GM12873 (cell line): ENCODE measurements around the gene AUNIP.

Source experiments
- TF ChIP-seq, protein P1 (sequence below): IDR thresholded peaks from 2 replicates; pipeline ENCODE4 v1.5.1; 2012; ENCODE audit warnings: low read depth, mild to moderate bottlenecking, moderate library complexity, low read length, control low read depth; ENCODE audit not compliant: insufficient read depth; ENCODE audit errors: missing control alignments

The AUNIP gene

DNA sequence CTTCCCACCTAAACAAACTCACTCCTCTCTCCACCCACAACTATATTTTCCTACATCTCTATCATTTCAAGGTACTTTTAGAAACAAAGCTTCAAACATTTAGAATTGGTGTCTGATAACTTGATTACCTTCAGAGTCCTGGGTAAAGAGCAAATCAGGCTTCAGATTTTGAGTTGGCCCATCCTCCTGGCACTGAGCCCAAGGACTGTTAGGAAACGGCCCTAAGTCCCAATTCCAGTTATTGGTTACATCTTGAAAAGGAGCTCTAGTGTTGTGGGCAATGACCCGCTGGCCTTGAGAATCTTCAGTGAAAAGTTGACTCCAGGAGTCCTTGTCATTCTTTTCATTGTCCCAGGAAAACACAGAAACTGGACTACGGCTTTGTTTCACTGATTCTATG lies 24.4 kb downstream of the AUNIP start:
- TF ChIP-seq, protein P1, sequence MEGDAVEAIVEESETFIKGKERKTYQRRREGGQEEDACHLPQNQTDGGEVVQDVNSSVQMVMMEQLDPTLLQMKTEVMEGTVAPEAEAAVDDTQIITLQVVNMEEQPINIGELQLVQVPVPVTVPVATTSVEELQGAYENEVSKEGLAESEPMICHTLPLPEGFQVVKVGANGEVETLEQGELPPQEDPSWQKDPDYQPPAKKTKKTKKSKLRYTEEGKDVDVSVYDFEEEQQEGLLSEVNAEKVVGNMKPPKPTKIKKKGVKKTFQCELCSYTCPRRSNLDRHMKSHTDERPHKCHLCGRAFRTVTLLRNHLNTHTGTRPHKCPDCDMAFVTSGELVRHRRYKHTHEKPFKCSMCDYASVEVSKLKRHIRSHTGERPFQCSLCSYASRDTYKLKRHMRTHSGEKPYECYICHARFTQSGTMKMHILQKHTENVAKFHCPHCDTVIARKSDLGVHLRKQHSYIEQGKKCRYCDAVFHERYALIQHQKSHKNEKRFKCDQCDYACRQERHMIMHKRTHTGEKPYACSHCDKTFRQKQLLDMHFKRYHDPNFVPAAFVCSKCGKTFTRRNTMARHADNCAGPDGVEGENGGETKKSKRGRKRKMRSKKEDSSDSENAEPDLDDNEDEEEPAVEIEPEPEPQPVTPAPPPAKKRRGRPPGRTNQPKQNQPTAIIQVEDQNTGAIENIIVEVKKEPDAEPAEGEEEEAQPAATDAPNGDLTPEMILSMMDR = no peak

DNA sequence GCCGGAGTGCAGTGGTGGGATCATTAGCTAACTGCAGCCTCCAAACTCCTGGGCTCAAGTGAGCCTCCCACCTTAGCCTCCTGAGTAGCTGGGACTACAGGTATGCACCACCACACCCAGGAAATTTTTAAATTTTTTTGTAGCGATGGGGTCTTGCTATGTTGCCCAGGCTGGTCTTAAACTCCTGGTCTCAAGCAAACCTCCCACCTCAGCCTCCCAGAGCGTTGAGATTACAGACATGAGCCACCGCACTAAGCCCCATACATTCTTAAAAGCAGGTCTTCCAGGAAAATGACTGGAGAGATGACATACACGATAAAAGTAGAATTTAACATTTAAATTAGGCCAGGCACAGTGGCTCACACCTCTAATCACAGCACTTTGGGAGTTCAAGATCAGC lies 26.1 kb downstream of the AUNIP start:
- TF ChIP-seq, protein P1 = no peak

DNA sequence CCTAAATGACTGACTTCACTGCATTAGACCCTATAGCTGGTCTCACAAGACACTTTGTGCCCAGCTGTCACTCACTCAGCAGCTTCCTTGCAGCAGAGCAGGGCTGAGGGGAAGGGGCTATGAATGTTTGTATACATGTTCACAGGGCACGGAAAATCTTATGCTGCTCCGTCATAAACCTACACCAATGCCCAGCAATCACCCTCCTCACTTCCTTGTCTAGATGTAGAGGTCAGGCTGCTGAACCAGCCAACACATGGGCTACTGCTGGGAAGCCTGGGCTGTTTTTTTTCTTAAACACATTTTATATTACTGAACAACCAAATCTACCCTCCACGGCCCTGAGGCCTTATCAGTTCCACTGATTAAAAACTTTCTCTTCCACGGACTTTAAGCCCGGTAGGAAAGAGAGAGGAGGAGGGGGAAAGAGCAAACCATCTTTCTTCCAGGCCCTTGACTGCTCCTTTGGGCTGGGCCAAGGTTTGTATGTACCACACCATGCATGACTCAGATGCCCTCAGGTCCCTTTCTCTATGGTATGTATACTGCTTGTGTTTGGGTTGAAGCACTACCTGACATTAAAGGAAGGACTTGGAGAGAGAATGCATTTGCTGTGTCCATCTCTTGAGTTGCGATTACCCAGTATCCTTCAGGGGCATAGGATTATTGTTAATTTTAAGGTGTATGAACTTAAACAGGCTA lies 26.8 kb downstream of the AUNIP start:
- TF ChIP-seq, protein P1 = no peak

DNA sequence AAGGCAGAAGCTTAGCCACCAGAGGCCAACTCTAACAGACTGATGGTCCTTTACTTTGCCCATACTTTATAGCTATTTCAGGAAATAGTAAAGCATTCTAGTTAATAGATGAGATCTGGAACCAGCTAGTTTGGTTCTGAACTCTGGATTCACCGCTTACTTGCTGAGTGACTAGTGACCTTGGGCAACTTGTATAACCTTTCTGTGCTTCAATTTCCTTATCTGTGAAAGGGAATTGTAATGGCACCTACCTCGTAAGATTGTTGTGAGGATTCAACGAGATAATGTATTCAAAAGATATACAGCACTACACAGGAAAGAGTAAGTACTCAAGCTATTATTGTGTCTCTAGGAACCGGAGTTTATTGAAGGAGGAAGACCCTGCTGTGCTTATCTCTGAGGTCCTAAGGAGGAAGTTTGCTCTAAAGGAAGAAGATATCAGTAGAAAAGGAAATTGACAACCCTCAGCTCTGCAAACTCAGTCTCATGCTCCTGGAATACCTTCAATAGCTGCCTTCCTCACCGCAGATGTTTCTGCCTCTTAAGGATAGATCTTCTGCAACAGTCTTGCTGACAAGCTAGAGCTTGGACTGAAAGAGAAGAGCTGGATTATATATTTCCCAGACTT lies 27.6 kb downstream of the AUNIP start:
- TF ChIP-seq, protein P1 = no peak

DNA sequence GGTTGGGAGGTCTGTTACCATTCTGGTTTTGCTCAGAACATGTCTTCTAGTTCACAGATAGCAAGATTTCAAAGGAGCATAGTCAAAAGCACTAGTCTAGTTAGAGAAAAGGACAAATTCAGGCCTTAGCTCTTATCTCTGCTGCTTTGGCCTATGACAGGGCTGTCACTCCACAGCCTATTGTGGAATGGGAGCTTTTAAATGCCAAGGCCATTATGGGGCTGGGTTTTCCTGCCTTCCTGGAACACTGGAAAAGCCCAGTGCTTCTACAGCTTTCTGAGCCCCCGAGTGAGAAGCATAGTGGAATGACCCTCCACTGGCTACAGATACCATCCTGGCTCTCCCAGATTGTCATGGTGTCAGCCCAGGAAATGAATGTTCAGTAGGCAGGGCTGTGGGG lies 30.2 kb downstream of the AUNIP start:
- TF ChIP-seq, protein P1 = no peak

DNA sequence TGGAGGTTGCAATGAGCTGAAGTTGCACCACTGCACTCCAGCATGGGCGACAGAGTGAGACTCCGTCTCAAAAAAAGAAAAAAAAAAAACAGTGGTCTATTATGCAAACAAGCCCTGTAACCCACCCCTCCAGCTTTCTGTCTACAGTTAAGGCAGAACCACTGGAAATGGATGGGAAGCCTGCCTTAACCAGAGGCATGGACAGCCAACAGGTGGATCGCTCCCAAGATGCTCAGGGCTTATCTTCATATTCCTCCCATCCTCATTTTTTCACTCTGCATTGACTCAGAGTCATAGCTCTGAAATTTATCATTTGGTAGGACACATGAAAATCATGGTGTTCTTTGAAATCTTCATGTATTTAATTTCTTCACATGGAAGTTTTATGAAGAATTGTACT lies 30.8 kb downstream of the AUNIP start:
- TF ChIP-seq, protein P1 = no peak

DNA sequence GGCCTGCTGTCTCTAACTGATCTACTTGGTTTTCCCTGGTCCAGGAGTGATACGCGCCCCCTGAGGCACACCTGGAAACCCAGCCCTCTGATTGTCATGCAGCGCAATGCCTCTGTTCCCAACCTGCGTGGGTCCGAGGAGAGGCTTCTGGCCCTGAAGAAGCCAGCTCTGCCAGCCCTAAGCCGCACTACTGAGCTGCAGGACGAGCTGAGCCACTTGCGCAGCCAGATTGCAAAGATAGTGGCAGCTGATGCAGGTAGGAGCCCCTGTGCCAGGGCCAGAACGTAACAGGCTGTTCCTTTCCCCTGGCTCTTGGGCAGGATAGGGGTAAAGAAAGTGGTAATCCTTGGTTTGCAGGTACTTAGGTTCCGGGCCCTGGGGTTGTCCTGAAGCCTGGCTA lies 32.7 kb downstream of the AUNIP start:
- TF ChIP-seq, protein P1 = no peak
